NCI-H2171 (cell line): ENCODE measurements around the gene GGA2.
A peak's percentile ranks its signal among the peaks of the same experiment; 100 is the strongest.
"Not testable (repeated sequence)": the region's sequence is repeated elsewhere in the genome, so short reads cannot be mapped to it uniquely, and the experiment has no call there.

ENCODE experiments used
- DNase-seq: peaks from one replicate; lab custom pipeline; 2025; lab: John Stamatoyannopoulos, UW

Gene GGA2

DNA sequence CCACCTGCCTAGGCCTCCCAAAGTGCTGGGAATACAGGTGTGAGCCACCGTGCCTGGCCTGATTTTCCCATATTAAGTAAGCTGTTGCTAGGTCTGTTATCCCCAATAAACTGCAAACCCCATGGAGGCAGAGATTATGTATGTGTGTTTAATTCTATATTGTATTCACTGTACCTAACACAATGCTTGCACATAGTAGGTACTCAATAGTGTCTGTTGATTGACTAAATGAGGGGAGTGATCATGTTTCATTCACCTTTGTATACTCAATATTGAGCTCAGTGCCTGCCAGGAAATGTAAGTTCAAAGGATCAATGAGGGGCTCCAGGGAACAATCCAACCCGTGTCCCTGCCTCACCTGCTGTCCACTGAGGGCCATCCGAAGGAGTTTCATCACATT lies 14.6 kb upstream of the GGA2 start:
- no peak for DNase-seq

DNA sequence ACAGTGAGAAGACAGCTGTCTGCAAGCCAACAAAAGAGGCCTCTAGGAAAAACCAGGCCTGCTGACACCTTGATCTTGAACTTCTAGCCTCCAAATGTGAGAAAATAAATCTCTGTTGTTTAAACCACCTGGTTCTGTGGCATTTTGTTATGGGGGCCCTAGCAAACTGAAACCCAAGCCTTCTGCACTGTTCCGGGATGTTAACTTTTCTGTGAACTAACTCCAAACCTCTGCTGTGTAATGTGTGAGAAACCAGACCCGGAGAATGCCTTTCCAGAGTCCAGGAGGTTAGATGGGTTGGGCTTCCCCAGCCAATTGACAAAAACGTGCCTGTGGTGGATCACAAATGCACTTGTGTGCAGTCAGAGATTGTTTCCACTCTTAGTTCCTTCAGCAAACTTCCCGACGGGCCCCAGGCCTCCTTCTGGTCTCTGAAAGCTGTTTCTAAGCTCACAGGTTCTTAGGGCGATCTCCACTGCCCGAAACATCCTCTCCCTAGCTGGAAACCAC lies 13.6 kb upstream of the GGA2 start:
- DNase-seq: no peak

DNA sequence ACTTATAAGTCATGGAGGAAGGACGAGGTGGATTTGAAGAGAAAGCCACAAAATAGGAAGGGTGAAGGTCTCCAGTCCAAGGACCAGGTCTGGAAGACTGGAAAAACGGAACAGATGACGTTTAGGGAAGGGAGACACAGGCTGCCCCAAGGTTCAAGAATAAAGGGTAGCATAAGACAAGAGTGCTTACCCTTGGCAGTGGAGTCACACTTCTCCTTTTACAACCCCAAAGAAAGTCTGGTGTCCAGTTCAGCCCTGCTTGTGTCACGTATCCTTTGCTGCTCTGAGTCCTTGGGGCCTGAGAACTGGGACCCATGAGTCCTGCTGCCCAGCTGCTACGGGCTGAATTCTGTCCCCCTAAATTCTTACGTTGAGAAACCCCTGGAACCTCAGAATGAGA lies 13.0 kb upstream of the GGA2 start:
- no peak for DNase-seq

DNA sequence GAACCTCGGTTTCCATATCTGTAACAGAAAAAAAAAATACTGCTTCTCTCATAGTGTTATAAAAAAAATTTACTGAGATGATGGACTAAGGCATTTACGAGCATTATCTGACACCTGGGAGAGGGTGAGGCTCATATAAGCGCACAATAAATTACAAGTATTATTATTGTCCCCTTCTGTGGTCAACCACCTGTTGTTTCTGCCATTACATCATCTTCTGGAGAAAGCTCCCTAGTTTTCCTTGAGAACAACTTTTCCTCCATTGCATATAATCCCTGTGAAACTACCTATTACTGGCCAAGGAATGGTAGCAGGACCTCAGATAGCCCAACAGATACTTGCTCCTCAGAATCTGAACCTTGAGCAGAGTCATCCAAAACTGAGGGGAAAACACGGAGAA lies 11.7 kb upstream of the GGA2 start:
- DNase-seq: no peak

DNA sequence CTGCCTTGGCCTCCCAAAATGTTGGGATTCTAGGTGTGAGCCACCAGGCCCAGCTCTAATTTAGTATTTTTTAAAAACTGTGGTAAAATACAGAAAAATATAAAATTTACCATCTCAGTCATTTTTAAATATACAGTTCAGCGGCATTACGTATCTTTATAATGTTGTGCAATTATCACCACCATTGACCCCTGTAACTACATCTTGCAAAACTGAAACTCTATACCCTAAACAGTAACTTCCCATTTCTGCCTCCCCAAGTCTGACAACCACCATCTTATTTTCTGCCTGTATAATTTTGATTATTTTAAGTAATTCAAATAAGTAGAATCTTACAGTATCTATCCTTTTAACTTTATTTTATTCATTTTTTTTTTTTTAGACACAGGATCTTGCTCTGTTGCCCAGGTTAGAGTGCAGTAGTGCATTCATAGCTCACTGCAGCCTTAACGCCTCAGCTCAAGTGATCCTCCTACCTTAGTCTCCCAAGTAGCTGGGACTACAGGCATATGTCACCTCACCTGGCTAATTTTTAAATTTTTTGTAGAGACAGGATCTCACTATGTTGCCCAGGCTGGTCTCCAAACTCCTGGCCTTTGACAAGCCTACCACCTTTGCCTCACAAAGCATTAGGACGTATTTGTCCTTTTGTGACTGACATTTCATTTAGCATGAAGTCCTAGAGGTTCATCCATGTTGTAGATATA lies 10.9 kb upstream of the GGA2 start:
- DNase-seq: no peak

DNA sequence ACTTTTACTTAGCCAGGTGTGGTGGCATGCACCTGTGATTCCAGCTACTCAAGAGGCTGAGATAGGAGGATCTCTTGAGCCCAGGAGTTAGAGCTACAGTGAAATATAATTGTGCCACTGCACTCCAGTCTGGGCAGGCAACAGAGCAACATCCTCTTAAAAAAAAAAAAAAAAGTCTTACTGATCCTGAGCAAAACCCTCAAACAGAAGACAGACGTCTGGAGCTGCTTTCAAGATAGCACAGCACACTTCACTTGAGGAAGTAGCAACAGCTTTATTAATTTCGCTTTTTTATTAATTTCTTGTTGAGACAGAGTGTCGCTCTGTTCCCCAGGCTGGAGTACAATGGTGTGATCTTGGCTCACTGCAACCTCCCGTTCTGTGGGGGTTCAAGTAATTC lies 10.2 kb upstream of the GGA2 start:
- no peak for DNase-seq

DNA sequence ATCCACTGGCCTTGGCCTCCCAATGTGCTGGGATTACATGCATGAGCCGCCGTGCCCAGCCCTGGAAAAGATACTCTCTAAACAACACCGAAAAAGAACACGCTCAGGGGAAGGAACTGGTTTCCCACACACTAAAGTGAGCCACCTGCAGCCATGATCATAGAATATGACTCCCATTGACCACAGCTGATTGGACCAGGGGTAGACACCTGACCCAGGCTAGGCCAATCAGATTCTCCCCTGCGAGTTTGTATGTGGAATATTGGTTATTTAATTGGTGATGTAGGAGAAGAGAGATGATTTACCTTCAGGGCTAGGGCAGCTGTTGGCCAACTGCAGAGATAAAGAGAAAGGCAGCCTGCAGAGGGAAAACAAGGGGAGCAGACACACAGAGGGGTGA lies 9.0 kb upstream of the GGA2 start:
- no peak for DNase-seq

DNA sequence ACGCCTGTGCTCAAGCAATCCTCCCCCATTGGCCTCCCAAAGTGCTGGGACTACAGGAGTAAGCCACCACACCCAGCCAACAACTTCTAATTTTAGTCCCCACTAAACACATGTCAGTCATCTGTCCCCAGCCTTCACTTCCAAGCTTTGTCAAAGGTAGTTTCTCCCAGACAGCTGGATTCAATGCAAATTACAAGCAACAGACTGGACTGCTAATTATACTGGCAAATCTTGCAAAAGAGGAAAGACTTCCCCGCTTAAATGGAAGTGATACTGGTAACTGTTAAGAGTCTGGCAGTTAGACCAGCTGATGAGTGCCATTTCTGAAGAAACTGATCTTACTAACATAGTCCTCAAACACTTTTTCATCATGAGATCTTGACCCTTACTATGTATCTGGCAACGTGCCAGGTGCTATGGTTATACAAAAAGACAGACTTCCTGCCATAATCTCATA lies 8.2 kb upstream of the GGA2 start:
- no peak for DNase-seq

DNA sequence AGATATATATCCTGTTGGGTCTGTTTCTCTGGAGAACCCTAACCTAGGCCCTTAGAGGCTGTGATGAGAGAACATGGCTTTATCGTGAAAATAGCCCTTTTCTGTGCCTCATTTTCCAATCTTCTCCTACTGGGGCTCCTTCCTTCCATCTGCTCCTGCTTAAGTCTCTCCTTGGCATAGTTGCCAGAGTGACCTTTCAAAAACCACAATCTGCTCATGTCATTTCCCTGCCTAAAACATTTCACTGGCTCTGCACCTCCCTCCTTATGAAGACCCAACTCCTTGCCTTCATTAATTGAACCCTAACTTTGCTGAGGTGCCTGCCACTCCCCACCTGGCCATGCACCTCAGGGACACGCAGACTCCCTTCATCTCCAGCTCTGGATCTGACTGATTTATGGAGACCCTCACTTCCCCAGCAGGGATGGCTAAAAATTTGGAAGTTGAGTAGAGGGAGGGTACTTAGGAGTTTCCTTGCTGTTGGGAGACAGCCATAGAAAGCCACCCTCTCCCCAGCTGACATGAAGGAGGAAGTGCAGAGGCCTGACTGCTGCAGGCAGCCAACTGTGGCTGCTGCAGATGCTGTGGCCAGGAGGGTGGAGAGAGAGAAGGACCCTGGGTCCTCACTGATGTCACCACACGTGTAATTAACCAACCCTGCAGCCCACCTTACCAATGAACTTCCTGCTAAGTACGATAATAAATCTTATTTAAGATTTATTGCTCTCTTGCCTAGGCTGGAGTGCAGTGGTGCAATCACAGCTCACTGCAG lies 6.3 kb upstream of the GGA2 start:
- no peak for DNase-seq

DNA sequence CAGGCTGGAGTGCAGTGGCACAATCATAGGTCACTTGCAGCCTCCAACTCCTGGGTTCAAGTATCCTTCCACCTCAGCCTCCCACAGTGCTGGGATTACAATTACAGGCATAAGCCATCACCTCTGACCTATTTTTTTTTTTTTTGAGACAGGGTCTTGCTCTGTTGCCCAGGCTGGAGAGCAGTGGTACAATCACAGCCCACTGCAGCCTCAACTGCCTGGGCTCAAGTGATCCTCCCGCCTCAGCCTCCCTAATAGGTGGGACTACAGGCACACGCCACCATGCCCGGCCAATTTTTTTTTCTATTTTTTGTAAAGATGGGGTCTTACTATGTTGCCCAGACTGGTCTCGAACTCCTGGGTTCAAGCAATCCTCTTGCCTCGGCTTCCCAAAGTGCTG lies 5.6 kb upstream of the GGA2 start:
- DNase-seq: no peak

DNA sequence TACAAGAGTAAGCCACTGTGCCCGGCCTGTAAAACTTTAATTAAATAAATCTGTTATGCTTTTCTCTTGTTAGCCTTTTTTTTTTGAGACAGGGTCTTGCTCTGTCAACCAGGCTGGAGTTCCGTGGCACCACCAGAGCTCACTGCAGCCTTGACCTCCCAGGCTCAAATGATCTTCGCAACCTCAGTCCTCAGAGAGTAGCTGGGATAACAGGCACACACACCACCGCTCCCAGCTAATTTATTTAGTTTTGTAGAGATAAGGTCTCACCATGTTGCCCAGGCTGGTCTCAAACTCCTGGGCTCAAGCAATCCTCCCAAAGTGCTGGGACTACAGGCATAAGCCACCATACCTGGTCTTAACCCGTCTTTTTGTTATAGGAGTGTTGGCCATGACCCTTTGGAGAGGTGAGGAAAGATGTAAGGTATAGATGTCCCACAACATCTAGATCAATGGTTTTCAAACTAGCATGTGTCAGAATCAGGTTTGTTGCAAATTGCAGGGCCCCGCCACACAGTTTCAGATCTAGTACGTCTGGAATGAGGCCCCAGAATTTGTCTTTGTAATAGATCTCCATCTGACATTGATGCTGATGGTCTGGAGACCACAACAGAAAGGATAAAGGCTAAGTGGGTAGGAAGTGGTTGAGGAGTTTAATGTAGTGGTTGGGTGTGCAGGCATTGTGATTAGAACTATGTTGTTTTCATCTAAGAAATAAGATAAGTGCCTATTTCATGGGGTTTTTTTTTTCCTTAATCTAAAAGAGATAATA lies 4.3 kb upstream of the GGA2 start:
- no peak for DNase-seq

DNA sequence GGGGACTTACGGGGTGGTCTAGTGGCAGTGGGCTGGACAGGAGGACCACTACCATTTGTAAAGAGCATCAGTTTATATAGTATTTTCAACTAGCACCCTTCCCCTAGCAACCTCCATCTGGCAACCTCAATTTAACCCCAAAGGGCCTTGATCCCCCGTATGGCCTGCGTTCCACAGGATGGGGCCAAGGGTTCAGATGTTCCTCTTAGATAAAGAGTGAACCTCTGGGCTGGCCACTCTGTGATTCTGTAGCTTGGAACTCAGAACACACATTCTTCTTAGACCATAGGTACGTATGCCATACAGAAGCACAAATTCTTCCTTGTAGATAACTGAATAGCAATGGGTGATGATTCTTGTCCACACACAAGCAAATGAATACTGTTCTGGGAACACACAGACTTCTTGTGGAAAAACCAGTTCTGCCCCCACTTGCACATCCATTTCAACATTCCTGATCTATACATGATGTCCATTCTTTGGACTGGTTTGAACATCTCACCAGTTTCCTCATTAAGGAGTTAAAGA lies 1.9 kb upstream of the GGA2 start:
- no peak for DNase-seq

DNA sequence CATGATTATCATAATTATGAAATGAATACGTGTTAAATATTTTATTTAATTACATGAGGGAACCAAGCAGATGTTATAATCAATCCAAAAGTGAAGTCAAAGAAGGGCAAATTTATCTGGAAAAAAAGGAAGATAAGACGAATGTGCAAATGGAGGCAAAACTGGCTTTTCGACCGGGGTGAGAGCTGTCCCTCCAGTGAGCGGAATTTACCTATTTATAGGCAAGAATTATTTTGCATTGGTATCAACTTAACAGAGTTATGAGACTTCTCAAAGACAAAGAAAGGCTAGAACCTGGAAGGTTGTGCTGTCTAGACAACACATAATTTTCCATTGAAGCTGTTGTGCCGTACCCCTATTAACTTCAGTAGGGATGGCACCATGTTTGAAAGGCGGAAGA lies 1.4 kb upstream of the GGA2 start:
- no peak for DNase-seq

DNA sequence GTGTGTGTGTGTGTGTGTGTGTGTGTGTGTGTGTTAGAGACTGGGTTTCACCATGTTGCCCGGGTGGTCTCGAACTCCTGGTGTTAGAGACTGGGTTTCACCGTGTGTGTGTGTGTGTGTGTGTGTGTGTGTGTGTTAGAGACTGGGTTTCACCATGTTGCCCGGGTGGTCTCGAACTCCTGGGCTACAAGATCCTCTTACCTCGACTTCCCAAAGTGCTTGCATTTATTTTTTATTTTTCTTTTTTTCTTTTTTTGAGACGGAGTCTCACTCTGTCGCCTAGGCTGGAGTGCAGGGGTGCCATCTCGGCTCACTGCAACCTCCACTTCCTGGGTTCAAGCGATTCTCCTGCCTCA lies 599 bp upstream of the GGA2 start:
- not testable (repeated sequence) for DNase-seq

DNA sequence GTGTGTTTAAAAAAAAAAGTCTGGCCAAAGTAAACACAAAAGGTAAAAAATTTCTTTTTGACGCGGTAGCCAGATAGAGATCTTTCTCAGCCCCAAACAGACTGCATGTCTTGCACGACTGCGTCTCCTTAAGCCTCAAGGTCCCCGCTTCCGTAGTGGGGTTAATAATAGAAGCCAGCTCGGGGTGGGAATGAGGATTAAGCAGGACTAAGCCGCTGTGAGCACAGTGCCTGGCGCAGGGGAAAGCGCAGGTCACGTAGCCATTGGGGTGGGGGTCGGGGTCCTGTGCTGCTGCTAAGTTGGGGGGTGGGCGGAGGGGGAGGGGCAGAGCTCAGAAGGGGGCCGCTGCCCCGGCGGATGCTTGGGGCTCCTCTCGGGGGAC lies 521 bp downstream of the GGA2 start:
- no peak for DNase-seq

DNA sequence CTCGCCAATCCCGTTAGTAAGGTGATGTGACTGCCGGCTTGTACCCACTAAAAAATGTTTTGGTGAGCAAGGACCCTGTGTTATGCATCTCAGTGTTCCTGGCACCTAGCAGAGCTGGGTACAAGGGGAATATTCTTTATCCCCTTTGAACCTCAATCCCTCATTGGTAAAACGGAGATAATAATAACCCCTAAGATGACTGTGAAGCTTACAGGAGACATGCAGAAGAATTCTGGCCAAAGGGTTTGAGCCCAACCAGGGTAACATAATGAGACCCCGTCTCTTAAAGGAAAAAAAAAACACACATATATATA lies 896 bp downstream of the GGA2 start:
- DNase-seq: no peak

DNA sequence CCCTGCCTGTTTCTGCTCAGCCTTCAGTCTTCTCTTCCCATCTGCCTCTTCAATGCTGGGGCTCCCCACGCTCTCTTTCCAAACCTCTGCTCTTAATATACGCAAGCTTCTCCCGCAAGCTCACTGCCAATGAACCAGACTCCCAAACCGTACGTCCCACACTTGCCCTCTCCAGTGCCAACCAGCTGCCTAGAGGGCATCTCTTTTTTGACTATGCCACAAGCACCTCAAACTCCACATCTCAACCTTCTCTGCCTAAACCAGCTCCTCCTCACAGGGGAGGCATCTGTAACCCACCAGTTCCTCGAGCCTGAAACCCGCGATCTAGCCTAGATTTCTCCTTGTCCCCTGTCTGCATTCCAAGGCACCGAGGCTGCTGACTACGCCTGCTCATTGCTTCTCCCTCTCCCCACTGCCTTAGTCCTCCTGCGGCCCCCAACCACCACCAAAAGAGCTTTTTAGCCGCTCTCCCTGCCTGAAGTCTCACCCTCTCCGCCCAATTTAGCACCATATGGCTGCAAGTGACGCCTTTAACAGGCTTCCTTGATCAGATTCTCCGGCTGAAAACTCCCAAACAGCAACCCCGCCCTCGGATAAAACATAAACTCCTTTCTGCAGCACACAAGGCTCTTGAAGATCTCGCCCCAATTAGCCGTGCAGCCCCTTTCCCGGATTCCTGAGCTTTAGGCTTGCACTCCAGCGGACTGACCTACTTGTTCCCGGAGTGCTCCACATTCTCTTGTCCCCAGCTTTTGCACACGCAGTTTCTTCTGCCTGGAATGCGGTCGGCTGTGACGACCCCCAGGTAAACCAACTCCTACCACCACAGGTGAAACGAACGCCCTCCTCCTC lies 1.5 kb downstream of the GGA2 start:
- DNase-seq: peak; percentile 39

DNA sequence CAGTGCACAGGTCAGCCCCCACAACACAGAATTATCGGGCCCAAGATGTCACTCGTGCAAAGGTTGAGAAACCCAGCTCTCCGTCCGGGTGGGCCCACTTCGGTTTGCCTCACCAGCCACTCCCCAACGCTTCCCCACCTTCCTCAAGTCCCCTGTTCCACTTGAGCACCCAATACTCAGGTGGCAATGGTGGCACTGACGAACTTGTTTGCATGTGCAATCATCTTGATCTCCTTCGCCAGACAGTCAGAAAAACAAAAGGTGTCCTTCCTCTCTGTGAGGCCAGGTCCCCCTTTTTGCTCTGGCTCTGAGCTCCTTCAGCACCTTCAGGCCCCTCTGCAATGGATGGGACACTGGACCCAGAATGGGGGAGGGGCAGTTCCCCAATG lies 3.7 kb downstream of the GGA2 start:
- DNase-seq: no peak

DNA sequence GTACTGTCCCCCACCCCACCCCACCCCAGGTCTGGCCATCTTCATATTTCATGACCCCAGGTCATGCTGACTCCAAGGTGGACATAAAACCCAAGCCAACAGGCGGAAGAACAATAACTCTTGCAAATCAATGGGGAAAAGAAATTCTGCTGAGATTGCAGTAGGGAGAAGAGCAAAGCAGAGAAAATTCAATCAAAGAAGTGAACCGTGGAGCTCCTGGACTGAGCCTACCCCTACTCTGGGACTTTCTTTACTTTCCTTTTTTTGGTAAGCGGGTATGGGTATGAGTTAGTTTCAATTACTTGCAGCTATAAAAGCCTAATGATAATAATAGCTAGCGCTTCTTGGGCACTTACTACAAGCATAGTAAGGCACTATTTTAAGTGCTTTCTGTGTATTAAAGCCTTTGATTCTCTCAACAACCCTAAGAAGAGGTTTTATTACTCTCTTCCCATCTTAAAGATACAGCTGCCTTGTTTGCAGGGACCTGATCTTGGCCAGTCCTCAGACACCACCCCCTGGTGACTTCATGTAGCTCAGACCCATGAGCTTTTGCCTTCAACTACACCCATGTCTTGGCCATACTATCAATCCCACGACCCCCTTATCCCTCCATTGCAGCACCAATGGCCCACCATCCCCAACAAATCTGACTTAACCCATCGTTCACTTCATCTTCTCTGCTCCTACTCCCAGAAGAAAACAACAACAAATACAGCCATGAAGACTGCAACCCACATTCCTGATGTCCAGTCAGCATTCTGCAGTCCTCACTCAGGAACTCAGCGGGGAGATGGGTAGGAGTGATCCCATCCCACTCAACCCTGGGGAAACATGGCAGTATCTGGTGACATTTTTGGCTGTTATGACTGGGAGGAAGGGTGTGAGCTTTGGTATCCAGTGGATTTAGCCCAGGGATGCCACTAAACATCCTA lies 4.4 kb downstream of the GGA2 start:
- DNase-seq: no peak

DNA sequence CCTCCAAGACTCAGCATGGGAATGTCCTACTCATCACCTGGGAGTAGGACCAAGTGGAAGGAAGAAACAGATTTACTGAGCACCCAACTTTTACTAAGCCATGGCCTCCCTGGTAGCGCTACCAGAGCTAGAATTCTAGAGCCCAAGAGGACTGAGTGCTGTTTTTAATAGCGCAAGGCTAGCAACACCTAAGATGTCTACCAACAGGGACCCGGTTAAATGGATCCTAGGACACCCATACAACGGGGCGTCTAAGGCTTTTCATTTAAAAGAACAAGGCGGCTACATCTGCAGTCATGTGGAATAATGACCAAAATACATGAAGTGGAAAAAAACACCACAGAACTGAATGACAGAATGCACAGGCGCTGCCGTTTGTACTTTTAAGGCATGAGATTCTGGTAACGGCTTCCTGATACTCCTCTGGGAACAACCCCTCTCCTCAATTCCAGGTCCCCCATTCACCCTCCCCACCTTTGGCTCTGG lies 5.1 kb downstream of the GGA2 start:
- peak; percentile 24 for DNase-seq
